T-helper 9 cell (primary cell): ENCODE measurements around the gene CCDC174.

Source experiments
- DNase-seq: peaks from one replicate; pipeline ENCODE4 v3.0.0-alpha.2; 2020

The CCDC174 gene

GRCh38 chr3:14703791-14704190 lies 52.2 kb downstream of the CCDC174 start:
- DNase-seq, result no peak

GRCh38 chr3:14706096-14706495 lies 54.5 kb downstream of the CCDC174 start:
- DNase-seq, result no peak

- DNase-seq, result no peak
Observed at GRCh38 chr3:14716591-14716990, 65.0 kb downstream of the CCDC174 start.

GRCh38 chr3:14717307-14717706 lies 65.7 kb downstream of the CCDC174 start:
- DNase-seq, result no peak

- no peak for DNase-seq
Observed at GRCh38 chr3:14718539-14718938, 67.0 kb downstream of the CCDC174 start.

- DNase-seq, result no peak
Observed at GRCh38 chr3:14719006-14719405, 67.4 kb downstream of the CCDC174 start.

- no peak for DNase-seq
Observed at GRCh38 chr3:14721126-14721864, 69.7 kb downstream of the CCDC174 start.
